NB4 (cell line): Measurements from ENCODE around the gene AFF3.

Experiments
- CTCF ChIP-seq: IDR thresholded peaks from one replicate; pipeline ENCODE4 v1.5.1; 2012; ENCODE audit warnings: low read depth, low read length
- MAX ChIP-seq: IDR thresholded peaks from 2 replicates; pipeline ENCODE4 v1.6.1; 2011; ENCODE audit warnings: low read depth, low read length

- TF ChIP-seq CTCF (no peak), MAX (no peak)
Observed at GRCh38 chr2:99728166-99728565, 414.2 kb downstream of the AFF3 start.
